Ovary (tissue), 9 donors: ENCODE measurements around the gene GSTM2. TPM values are rescaled to one million over a fixed set of nuclear protein-coding genes. Genes with fewer than 3 reads are reported as not detected.

Source experiments
- DNase-seq, 5 donors: peaks; one replicate each; pipeline ENCODE4 v3.0.0-alpha.2; 2019 to 2020
- H3K27ac ChIP-seq, 2 donors: fragments of 200-600 bp; one replicate each; pipeline versions ENCODE4 v1.5.1 to v1.8.0; 2019 to 2022
- H3K27me3 ChIP-seq: fragments of 200-600 bp; one replicate; pipeline ENCODE4 v1.8.0; 2022
- H3K36me3 ChIP-seq: fragments of 200-600 bp; sonication (generic); one replicate; pipeline ENCODE4 v1.5.1; 2019
- H3K4me1 ChIP-seq: one replicate; pipeline ENCODE4 v1.8.1; 2013; ENCODE audit warnings: mild to moderate bottlenecking, moderate library complexity; ENCODE audit not compliant: insufficient read depth
- H3K4me3 ChIP-seq: fragments of 200-600 bp; sonication (generic); one replicate; pipeline ENCODE4 v1.5.1; 2017
- H3K9me3 ChIP-seq, 2 donors: fragments of 200-600 bp in 1 of 2; sonication (generic) in 1 of 2; one replicate each; pipeline versions ENCODE4 v1.5.1 to v1.8.1; 2013 to 2019; ENCODE audit warnings: mild to moderate bottlenecking in 1 of 2, moderate library complexity in 1 of 2
- CTCF ChIP-seq, 3 donors: fragments of 450-650 bp in 2 of 3; fragments of 200-600 bp in 1 of 3; IDR thresholded peaks; one replicate each; pipeline versions ENCODE4 v1.5.1 to v1.8.0; 2016 to 2022; ENCODE audit warnings: antibody characterized with exemption in 3 of 3, mild to moderate bottlenecking in 1 of 3
- EP300 ChIP-seq: sonication (generic); formaldehyde crosslinking; IDR thresholded peaks from one replicate; pipeline ENCODE4 v1.6.1; 2017; ENCODE audit warnings: antibody characterized with exemption
- POLR2A ChIP-seq: fragments of 450-650 bp; IDR thresholded peaks from one replicate; pipeline ENCODE4 v1.6.1; 2017; ENCODE audit warnings: antibody characterized with exemption, mild to moderate bottlenecking, moderate library complexity
- WGBS, 3 donors: extraction: QIAGEN DNeasy Blood & Tissue Kit in 1 of 3; methylation state at CpG; one replicate each; pipeline versions ENCODE4 v1.1.5 to v1.1.7; 2013 to 2017; 5-methylcytosine and 5-hydroxymethylcytosine counted together
- intact Hi-C, 4 donors: fragments of 100-400 bp; cut with DNase I; formaldehyde crosslinking; loops; one replicate each; pipeline versions ENCODE4 v1.11.0 to v1.15.1; 2022 to 2023
- polyA plus RNA-seq, 2 donors: library from polyadenylated mRNA; stranded (reverse); fragments of 200-250 nt in 1 of 2; fragments of 350-450 nt in 1 of 2; fragmentation: Illumina TruSeq in 1 of 2; extraction: RNeasy Lipid Tissue Mini Kit (QIAGEN cat#74804) in 1 of 2; gene quantifications; one replicate each; pipeline ENCODE4 v1.2.3, GENCODE V29; 2013 to 2014
- total RNA-seq, 7 donors: library from RNA; depleted of rRNA in 2 of 7; stranded (reverse); fragments of >200 nt in 2 of 7; fragmentation: NEBNext Ultra II Directional in 3 of 7; extraction: Animal tissue kit (Norgen Biotek cat#: 25700) in 3 of 7; gene quantifications; one replicate each; pipeline versions ENCODE4 v1.1.0 to v1.2.4, GENCODE V29; 2016 to 2023
- donor health status: DM: no; HTN: no; CAD: no; lungs with moderate emphysema.
- donor health status: DM: no; HTN: no; CAD: no.
- donor health status: Bipolar disorder and iron deficiency.
- donor health status: DM: yes; HTN: yes; CAD: no.
- donor health status: DM: no; HTN: no; CAD: no.
- donor health status: DM: yes; HTN: yes; CAD: no.

The GSTM2 gene
- total and polyA plus RNA-seq, 9 donors = 101 to 318 (median 202) TPM

- Histone ChIP-seq H3K4me3 (no peak overlapping the region), H3K9me3 (no peaks in the 10 kb centered on the region), H3K4me1 (peaks cover 15% of the 10 kb centered on the region), H3K36me3 (no peaks in the 10 kb centered on the region), H3K27me3 (no peaks in the 10 kb centered on the region), H3K27ac (no peak overlapping the region)
- TF ChIP-seq EP300 (no peak), POLR2A (no peak), CTCF (IDR thresholded peaks at IDR 0.05) (no peak)
- WGBS, 3 donors = 50 to 61% (median 51%) methylated on average over 5 of the region's 5 CpGs
- no peak for DNase-seq
- intact Hi-C loops = no loop called here
Measured at GRCh38 chr1:109719337-109719837, 51.5 kb downstream of the GSTM2 start.

GRCh38 chr1:109721042-109721441 is 53.2 kb downstream of the GSTM2 start:
- Histone ChIP-seq H3K27ac (no peak overlapping the region), H3K36me3 (no peaks in the 10 kb centered on the region), H3K9me3 (no peaks in the 10 kb centered on the region), H3K4me1 (peaks cover 11% of the 10 kb centered on the region), H3K4me3 (no peak overlapping the region), H3K27me3 (no peaks in the 10 kb centered on the region)
- 86% methylated on average over 5 of the region's 5 CpGs for WGBS, 3 donors
- no peak for TF ChIP-seq POLR2A
- no peak for TF ChIP-seq CTCF (IDR thresholded peaks at IDR 0.05)
- TF ChIP-seq EP300 = no peak
- no peak for DNase-seq
- intact Hi-C loops = no loop called here

DNA sequence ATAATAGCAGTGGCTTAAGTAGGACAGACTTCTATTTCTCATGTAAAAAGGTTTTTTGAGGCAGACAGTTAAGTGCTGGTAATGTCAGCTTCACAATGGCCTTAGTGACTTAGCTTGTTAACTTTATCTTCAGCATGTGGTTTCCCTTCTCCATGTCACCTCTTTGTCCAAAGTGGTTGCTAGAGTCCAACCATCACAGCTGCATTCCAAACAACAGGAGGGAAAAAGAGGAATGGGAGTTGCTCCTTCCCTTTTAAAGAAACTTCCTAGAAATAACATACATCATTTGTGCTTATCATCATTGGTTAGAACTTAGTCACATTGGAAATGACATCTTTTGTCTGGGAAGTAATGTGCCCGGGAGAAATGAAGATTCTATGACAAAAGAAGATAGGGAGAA is 54.1 kb downstream of the GSTM2 start:
- 95 to 100% (median 96%) methylated on average over 1 of the region's 1 CpG for WGBS, 3 donors
- Histone ChIP-seq H3K27ac (no peak overlapping the region), H3K36me3 (no peaks in the 10 kb centered on the region), H3K27me3 (no peaks in the 10 kb centered on the region), H3K4me1 (peaks cover 3% of the 10 kb centered on the region), H3K9me3 (no peaks in the 10 kb centered on the region), H3K4me3 (no peak overlapping the region)
- intact Hi-C loops = no loop called here
- DNase-seq = no peak
- TF ChIP-seq EP300 = no peak

GRCh38 chr1:109722908-109723691 is 55.2 kb downstream of the GSTM2 start:
- Histone ChIP-seq H3K27ac (no peak overlapping the region), H3K4me3 (no peak overlapping the region), H3K36me3 (no peaks in the 10 kb centered on the region), H3K27me3 (no peaks in the 10 kb centered on the region), H3K4me1 (no peaks in the 10 kb centered on the region), H3K9me3 (no peaks in the 10 kb centered on the region)
- no peak for TF ChIP-seq EP300
- no peak for TF ChIP-seq POLR2A
- TF ChIP-seq CTCF (IDR thresholded peaks at IDR 0.05) = no peak
- intact Hi-C loops = no loop called here
- DNase-seq = no peak
- WGBS, 3 donors = 64 to 71% (median 67%) methylated on average over 7 of the region's 7 CpGs

Other genes with a start within 250 kb of the GSTM2 start
- 10 to 100 TPM; 19.4 to 52.0 (median 42.2) TPM for gene PSMA5, start 241.6 kb upstream of the GSTM2 start, total RNA-seq
- gene PSMA5, start 241.6 kb upstream of the GSTM2 start, polyA plus RNA-seq = 10 to 100 TPM; 37.7 to 38.1 TPM
- 1 to 10 TPM in 6 of 7 donors, under 1 TPM in 1; 0.31 to 4.4 (median 2.4) TPM for gene SYPL2, start 201.5 kb upstream of the GSTM2 start, total RNA-seq
- gene SYPL2, start 201.5 kb upstream of the GSTM2 start, polyA plus RNA-seq = 1 to 10 TPM in 1 of 2 donors, under 1 TPM in 1; 0.81 to 5.1 TPM
- gene ATXN7L2, start 184.2 kb upstream of the GSTM2 start, total RNA-seq = 1 to 10 TPM; 3.6 to 8.8 (median 6.7) TPM
- gene ATXN7L2, start 184.2 kb upstream of the GSTM2 start, polyA plus RNA-seq = 1 to 10 TPM in 1 of 2 donors, under 1 TPM in 1; 0.98 to 6.5 TPM
- gene CYB561D1, start 174.0 kb upstream of the GSTM2 start, total RNA-seq = 10 to 100 TPM in 2 of 7 donors, 1 to 10 TPM in 5; 3.8 to 11.7 (median 9.3) TPM
- gene CYB561D1, start 174.0 kb upstream of the GSTM2 start, polyA plus RNA-seq = 10 to 100 TPM in 1 of 2 donors, 1 to 10 TPM in 1; 4.8 to 10.3 TPM
- gene AMIGO1, start 158.3 kb upstream of the GSTM2 start, total RNA-seq = 10 to 100 TPM in 5 of 7 donors, 1 to 10 TPM in 2; 7.4 to 16.1 (median 10.8) TPM
- gene AMIGO1, start 158.3 kb upstream of the GSTM2 start, polyA plus RNA-seq = 10 to 100 TPM in 1 of 2 donors, 1 to 10 TPM in 1; 6.3 to 18.0 TPM
- gene GPR61, start 128.2 kb upstream of the GSTM2 start, total RNA-seq = not detected
- under 1 TPM in 1 of 2 donors, not detected in 1; 0.25 TPM for gene GPR61, start 128.2 kb upstream of the GSTM2 start, polyA plus RNA-seq
- gene GNAI3, start 119.4 kb upstream of the GSTM2 start, total RNA-seq = 1 to 10 TPM; 3.3 to 6.2 (median 4.8) TPM
- 1 to 10 TPM; 3.0 to 4.9 TPM for gene GNAI3, start 119.4 kb upstream of the GSTM2 start, polyA plus RNA-seq
- gene GNAT2, start 48.4 kb upstream of the GSTM2 start, total RNA-seq = not detected
- gene GNAT2, start 48.4 kb upstream of the GSTM2 start, polyA plus RNA-seq = not detected
- 10 to 100 TPM; 40.5 to 86.0 (median 64.8) TPM for gene AMPD2, start 48.2 kb upstream of the GSTM2 start, total RNA-seq
- gene AMPD2, start 48.2 kb upstream of the GSTM2 start, polyA plus RNA-seq = 10 to 100 TPM; 19.4 to 25.7 TPM
- 10 to 100 TPM; 23.0 to 91.8 (median 47.2) TPM for gene GSTM4, start 12.0 kb upstream of the GSTM2 start, total RNA-seq
- 100 to 1,000 TPM in 1 of 2 donors, 10 to 100 TPM in 1; 43.3 to 116 TPM for gene GSTM4, start 12.0 kb upstream of the GSTM2 start, polyA plus RNA-seq
- 100 to 1,000 TPM in 2 of 7 donors, 10 to 100 TPM in 1, under 1 TPM in 1, not detected in 3; 0.32 to 482 (median 153) TPM for gene GSTM1, start 19.8 kb downstream of the GSTM2 start, total RNA-seq
- gene GSTM1, start 19.8 kb downstream of the GSTM2 start, polyA plus RNA-seq = 100 to 1,000 TPM; 169 to 193 TPM
- gene GSTM5, start 44.2 kb downstream of the GSTM2 start, total RNA-seq = 100 to 1,000 TPM in 3 of 7 donors, 10 to 100 TPM in 4; 18.8 to 183 (median 95.8) TPM
- gene GSTM5, start 44.2 kb downstream of the GSTM2 start, polyA plus RNA-seq = 100 to 1,000 TPM; 101 to 259 TPM
- gene GSTM3, start 73.0 kb downstream of the GSTM2 start, total RNA-seq = 100 to 1,000 TPM in 5 of 7 donors, 10 to 100 TPM in 2; 75.8 to 278 (median 135) TPM
- 100 to 1,000 TPM; 229 to 234 TPM for gene GSTM3, start 73.0 kb downstream of the GSTM2 start, polyA plus RNA-seq
- 1 to 10 TPM in 1 of 7 donors, under 1 TPM in 5, not detected in 1; 0.23 to 1.9 (median 0.56) TPM for gene EPS8L3, start 95.9 kb downstream of the GSTM2 start, total RNA-seq
- under 1 TPM in 1 of 2 donors, not detected in 1; 0.05 TPM for gene EPS8L3, start 95.9 kb downstream of the GSTM2 start, polyA plus RNA-seq
- gene CSF1, start 242.8 kb downstream of the GSTM2 start, total RNA-seq = 10 to 100 TPM; 24.2 to 57.6 (median 44.3) TPM
- 10 to 100 TPM; 13.1 to 48.6 TPM for gene CSF1, start 242.8 kb downstream of the GSTM2 start, polyA plus RNA-seq